GM18502 (cell line): ENCODE results near the gene CLDN4.
"Not testable (repeated sequence)": the region's sequence is repeated elsewhere in the genome, so short reads cannot be mapped to it uniquely, and the experiment has no call there.

Experiments used
- ATAC-seq: cut with Tn5 transposase; IDR thresholded peaks from one replicate; pipeline ENCODE4 v1.9.1; 2021; ENCODE audit warnings: mild to moderate bottlenecking; ENCODE audit not compliant: unreplicated experiment, poor library complexity

The CLDN4 gene

GRCh38 chr7:73822319-73823173 is 8.2 kb upstream of the CLDN4 start:
- ATAC-seq: no peak

GRCh38 chr7:73823257-73823656 is 7.5 kb upstream of the CLDN4 start:
- ATAC-seq: no peak

GRCh38 chr7:73823873-73824592 is 6.8 kb upstream of the CLDN4 start:
- ATAC-seq: no peak

DNA sequence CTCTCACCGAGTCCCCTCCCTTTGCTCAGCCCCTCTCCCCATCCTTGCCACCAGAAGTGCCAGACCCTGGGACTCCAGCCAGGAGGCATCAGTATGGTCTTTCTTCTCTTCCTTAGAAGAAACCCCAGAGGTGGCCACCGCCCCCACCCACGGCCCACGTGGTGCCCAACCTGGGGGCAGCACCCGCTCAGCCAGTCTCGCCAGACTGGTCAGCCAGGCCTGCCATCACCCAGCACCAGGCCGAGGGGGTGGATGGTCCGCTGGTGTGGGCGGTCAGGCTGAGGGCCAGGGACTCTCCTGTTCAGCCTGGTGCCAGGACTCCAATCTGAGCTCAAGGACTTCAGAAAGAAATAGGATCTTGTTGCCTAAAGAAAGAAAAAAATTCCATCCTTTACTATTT is 5.8 kb upstream of the CLDN4 start:
- ATAC-seq: no peak

GRCh38 chr7:73827567-73828106 is 3.2 kb upstream of the CLDN4 start:
- no peak for ATAC-seq

DNA sequence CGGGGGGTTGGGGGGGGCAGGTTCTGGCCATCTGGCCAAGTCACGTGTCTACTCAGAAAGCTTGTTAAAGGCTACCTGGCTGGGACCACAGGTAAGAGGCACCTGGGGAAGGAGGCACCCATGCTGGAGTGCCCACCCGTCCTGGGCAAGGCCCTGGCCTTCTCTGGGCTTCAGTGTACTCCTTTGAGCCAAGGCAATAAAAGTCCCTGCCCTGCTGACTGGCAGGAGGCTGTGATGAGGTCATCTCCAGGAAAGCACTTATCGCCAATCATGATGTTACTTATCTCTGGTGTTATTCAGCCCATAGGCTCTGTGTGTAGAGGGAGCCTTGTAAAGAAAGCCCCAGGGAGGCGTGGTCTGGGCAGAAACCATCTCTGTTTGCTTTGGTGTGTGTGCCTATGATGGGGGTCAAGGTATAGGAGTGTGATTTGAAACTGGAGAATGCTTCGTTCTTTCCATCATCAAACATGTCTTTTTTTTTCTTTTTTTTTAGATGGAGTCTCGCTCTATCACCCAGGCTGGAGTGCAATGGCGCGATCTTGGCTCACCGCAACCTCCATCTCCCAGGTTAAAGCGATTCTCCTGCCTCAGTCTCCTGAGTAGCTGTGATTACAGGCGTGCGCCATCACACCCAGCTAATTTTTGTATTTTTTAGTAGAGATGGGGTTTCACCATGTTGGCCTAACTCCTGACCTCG is 2.5 kb upstream of the CLDN4 start:
- no peak for ATAC-seq

DNA sequence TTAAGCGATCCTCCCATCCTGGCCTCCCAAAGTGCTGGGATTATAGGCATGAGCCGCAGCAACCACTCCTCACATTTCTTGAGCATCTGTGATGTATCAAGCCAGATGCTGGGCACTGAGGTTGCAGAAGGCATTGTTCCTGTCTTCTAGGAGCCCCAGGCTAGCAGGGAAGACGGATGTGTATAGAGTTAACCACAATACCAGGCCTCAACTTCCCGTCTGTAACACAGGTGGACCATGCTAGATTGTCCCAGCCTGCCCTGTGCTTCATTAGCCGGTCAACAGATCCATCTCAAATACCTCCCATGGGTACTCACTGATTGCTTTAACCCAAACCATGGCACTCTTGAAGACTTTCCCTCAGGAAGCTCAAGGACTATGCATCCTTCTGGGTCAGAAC is 1.8 kb upstream of the CLDN4 start:
- no peak for ATAC-seq

DNA sequence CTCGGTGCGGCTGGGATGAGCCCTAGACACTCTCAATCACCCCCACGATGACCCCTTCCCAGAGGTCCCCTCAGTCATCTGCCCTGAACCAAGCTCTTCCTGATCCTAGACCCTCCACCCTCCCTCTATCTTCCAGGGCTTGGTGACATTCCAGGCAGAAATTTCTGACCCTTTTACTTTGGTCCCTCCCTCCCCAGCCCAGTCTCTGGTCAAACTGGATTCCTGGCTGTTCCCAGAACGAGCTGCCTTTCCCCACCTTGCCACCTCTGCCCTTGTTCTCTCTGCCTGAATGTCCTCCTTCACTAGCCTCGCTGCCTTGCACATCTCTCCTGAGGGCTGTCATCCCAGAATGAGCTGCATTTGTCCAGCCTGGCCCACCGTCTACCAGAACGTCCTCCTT is 1.3 kb upstream of the CLDN4 start:
- no peak for ATAC-seq

DNA sequence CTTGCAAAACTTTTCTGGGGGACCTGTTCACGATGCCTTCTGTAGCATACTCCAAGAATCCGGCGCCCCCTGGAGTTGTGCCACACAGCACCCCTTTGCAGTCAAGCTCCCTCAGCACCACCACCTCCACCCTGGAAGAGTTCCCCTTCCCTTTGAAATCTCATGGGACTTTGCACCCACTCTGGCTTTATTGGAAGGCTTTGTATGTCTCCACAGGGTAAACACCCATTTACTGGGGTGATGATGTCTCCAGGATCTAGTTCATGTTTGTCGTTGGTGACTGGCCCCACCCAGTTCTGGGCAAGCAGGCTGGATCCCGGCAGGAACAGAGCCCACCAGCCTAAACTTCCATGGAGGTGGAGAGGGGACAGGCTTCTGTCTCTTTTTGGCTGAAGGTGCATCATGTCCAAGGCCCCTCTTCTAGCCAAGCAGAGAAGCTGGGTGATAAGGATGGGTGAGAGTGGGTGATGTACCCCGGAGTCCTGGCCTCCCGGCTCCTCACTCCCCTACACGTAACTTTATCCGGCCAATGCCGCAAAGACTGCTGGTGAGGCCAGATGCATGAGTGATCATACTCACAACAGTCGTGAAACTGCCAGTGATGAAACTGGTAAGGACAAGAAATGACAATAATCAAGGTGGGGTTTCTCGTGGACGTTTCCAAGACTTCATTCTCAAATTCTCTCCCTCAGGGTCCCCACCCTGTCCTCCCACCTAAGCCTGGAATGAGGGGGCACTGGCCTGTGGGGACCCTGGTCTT is 695 bp upstream of the CLDN4 start:
- ATAC-seq: no peak

- no peak for ATAC-seq
Measured at GRCh38 chr7:73831584-73831833, 713 bp downstream of the CLDN4 start.

GRCh38 chr7:73831834-73832651 is 1.2 kb downstream of the CLDN4 start:
- no peak for ATAC-seq

GRCh38 chr7:73832806-73833205 is 2.0 kb downstream of the CLDN4 start:
- ATAC-seq: no peak

GRCh38 chr7:73833251-73833919 is 2.6 kb downstream of the CLDN4 start:
- no peak for ATAC-seq

- ATAC-seq: no peak
Measured at GRCh38 chr7:73834626-73835191, 3.9 kb downstream of the CLDN4 start.

DNA sequence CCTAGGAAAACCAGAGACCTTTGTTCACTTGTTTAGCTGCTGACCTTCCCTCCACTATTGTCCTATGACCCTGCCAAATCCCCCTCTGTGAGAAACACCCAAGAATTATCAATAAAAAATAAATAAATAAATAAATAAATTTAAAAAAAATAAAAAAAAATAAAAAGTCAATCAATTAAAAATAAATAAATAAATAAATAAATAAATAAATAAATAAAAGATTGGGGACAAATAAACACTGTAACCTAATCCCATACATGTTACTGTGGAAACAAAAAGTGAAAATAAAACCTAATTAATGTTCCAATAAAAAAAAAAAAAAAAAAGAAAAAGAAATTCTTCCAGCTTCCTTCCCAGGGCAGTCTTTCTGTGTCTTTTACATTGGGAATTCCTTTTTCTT is 6.4 kb downstream of the CLDN4 start:
- not testable (repeated sequence) for ATAC-seq

DNA sequence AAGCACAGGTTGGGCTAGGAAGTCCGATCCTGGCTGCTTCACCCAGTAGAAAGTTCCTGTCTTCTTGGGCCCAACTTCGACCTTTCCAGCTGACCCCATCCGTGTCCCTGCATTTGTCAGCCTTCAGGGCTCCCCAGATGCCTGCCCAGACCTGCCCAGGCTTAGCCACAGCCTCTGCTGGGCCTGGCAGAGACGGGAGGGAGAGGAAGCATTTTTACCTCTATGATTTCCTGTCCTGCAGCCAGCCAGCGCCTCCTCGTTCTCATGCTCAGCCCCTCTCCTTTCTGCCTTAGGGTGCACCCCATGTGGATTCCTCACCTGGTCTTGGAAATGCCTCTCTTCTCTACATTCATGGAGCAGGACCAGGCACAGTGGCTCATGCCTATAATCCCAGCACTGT is 7.8 kb downstream of the CLDN4 start:
- ATAC-seq: no peak

- ATAC-seq: no peak
Measured at GRCh38 chr7:73839290-73839689, 8.5 kb downstream of the CLDN4 start.

DNA sequence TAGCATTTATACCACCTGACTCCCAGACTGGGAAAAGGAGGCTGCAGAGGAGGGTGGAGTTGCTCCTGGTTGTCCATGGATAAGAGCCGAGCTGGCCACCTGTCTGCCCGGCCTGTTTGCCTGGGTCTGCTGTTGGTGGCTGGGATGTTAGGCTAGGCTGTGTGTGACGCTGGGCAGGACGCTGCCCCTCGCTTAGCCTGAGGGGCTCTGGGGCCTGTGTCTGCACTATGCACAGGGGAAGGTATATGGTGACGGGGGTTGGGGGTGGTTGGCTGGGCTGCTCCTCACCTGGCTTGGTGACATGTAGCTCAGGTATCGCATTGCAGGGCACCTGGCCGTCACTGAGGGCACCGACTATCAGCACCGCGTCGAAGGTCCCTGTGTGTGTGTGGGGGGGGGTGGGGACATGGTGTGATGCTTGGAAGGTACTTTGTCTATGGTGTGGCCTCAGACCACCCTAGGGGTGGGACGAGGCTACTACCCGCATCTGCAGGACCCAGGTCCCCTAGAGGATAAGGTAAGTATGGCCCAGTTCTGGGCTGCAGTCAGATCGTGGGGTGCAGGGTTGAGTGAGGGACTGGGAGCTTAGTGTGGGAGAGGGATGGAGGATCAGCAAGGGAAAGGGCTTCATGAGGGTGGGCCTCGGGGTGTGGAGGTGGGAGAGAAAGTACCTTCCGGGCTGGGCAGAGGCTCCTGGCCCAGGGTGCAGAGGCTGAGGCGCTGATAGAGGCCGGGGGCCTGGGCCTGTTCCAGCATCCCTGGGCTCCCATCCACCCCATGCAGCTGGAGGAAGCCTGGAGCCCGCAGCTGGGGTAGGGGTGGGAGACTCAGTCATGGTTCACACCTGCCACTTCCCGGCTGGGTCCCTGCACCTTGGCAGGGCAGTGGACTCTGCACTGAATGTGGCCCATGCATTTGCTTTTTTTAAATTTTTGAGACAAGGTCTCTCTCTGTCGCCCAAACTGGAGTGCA is 9.2 kb downstream of the CLDN4 start:
- no peak for ATAC-seq
